HCT116 (cell line): ENCODE measurements around the gene TNRC6B. TPM values are rescaled to one million over a fixed set of nuclear protein-coding genes. Genes with fewer than 3 reads are reported as not detected.

Source experiments
- ATAC-seq: fragments of 200-7000 bp; cut with Tn5 transposase; 2 replicates; pipeline ENCODE4 v1.9.1; 2020; ENCODE audit warnings: mild to moderate bottlenecking, moderate library complexity
- BruUV-seq: library from RNA; stranded (reverse); fragments of 400-500 nt; replicated peaks from 2 replicates; lab custom pipeline; 2021; lab: Mats Ljungman, UMichigan
- CTCF ChIA-PET: fragments of 300-600 bp; sonication (Branson Sonifier 250); formaldehyde crosslinking; loops from one replicate; lab custom pipeline; 2021; ENCODE audit warnings: antibody characterized with exemption; lab: Charles Lee
- POLR2A ChIA-PET: fragments of 300-600, 350-600 bp; sonication (Branson Sonifier 250); formaldehyde crosslinking; loops from one replicate; lab custom pipeline; 2021; ENCODE audit warnings: antibody characterized with exemption; lab: Charles Lee
- RAD21 ChIA-PET, 2 experiments: fragments of 300-600 bp; sonication (Branson Sonifier 250); formaldehyde crosslinking; loops; one replicate each; lab custom pipeline; 2023; ENCODE audit warnings: low total read pairs in 2 of 2; ENCODE audit not compliant: uncharacterized antibody in 2 of 2, unreplicated experiment in 2 of 2, low non-redundant PET in 1 of 2; lab: Charles Lee
- DNase-seq: peaks from one replicate; pipeline ENCODE4 v3.0.0-alpha.2; 2010; ENCODE audit warnings: low read depth, low spot score
- H2AFZ ChIP-seq: fragments of 200-600 bp; shearing (Covaris generic), sonication (generic); 2 replicates; pipeline ENCODE4 v1.6.1; 2017; ENCODE audit warnings: low read depth, mixed run types, mixed read lengths, antibody characterized with exemption, low read length; ENCODE audit not compliant: poor library complexity, severe bottlenecking
- H3K27ac ChIP-seq: 2 replicates; pipeline ENCODE4 v1.5.1; 2012; ENCODE audit warnings: low read depth, low read length
- H3K27me3 ChIP-seq: fragments of 200-600 bp; sonication (generic); 2 replicates; pipeline ENCODE4 v1.6.1; 2016; ENCODE audit warnings: mixed run types, low read length, mixed read lengths; ENCODE audit not compliant: insufficient read depth
- H3K36me3 ChIP-seq, 2 experiments: fragments of 200-500 bp in 1 of 2; fragments of 200-600 bp in 1 of 2; sonication (Bioruptor generic) in 1 of 2; sonication (generic) in 1 of 2; 2 replicates each; pipeline versions ENCODE4 v1.5.1 to v1.6.1; 2014 to 2016; ENCODE audit warnings: low read length in 2 of 2, inconsistent platforms in 1 of 2, mixed read lengths in 1 of 2, mixed run types in 1 of 2; ENCODE audit not compliant: insufficient read depth in 2 of 2, control insufficient read depth in 1 of 2
- H3K4me1 ChIP-seq, 2 experiments: fragments of 200-600 bp in 1 of 2; sonication (generic) in 1 of 2; 2 replicates each; pipeline versions ENCODE4 v1.5.1 to v1.6.1; 2012 to 2017; ENCODE audit warnings: low read length in 2 of 2, inconsistent platforms in 1 of 2, mild to moderate bottlenecking in 1 of 2, mixed read lengths in 1 of 2, mixed run types in 1 of 2, moderate library complexity in 1 of 2; ENCODE audit not compliant: insufficient read depth in 2 of 2, control insufficient read depth in 1 of 2
- H3K4me2 ChIP-seq: fragments of 200-600 bp; sonication (generic); 2 replicates; pipeline ENCODE4 v1.6.1; 2017; ENCODE audit warnings: mixed run types, low read length, mixed read lengths
- H3K4me3 ChIP-seq, 2 experiments: fragments of 200-600 bp in 1 of 2; sonication (generic) in 1 of 2; replicated peaks in 1 of 2; 2 replicates each; pipeline ENCODE4 v1.5.1; 2011 to 2016; ENCODE audit warnings: low read length in 2 of 2, control low read depth in 1 of 2, low read depth in 1 of 2, mild to moderate bottlenecking in 1 of 2, mixed read lengths in 1 of 2, mixed run types in 1 of 2
- H3K79me2 ChIP-seq: fragments of 200-600 bp; sonication (generic); 2 replicates; pipeline ENCODE4 v1.6.1; 2017; ENCODE audit warnings: mild to moderate bottlenecking, mixed run types, low read length, moderate library complexity, mixed read lengths; ENCODE audit not compliant: insufficient read depth
- H3K9ac ChIP-seq: fragments of 200-600 bp; sonication (generic); 2 replicates; pipeline ENCODE4 v1.6.1; 2016; ENCODE audit warnings: low read length, mixed read lengths
- H3K9me2 ChIP-seq: fragments of 200-600 bp; sonication (generic), shearing (Covaris generic); 2 replicates; pipeline ENCODE4 v1.6.1; 2017; ENCODE audit warnings: mixed run types, mild to moderate bottlenecking, moderate library complexity; ENCODE audit not compliant: insufficient read depth
- H3K9me3 ChIP-seq, 2 experiments: fragments of 200-500 bp in 1 of 2; fragments of 200-600 bp in 1 of 2; sonication (Bioruptor generic) in 1 of 2; sonication (generic) in 1 of 2; 2 replicates each; pipeline ENCODE4 v1.6.1; 2014 to 2017; ENCODE audit warnings: low read length in 2 of 2, mixed read lengths in 2 of 2, inconsistent platforms in 1 of 2, low read depth in 1 of 2, mild to moderate bottlenecking in 1 of 2, mixed run types in 1 of 2, moderate library complexity in 1 of 2; ENCODE audit not compliant: control insufficient read depth in 1 of 2, insufficient read depth in 1 of 2
- H4K20me1 ChIP-seq: fragments of 200-600 bp; sonication (generic), shearing (Covaris generic); 2 replicates; pipeline ENCODE4 v1.6.1; 2017; ENCODE audit warnings: mixed run types, mild to moderate bottlenecking, moderate library complexity; ENCODE audit not compliant: insufficient read depth
- ATF3 ChIP-seq: IDR thresholded peaks from 2 replicates; pipeline ENCODE4 v1.6.1; 2012
- CBX3 ChIP-seq: IDR thresholded peaks from 2 replicates; pipeline ENCODE4 v1.6.1; 2012; ENCODE audit warnings: low read depth
- CEBPB ChIP-seq: IDR thresholded peaks from 2 replicates; pipeline ENCODE4 v1.6.1; 2012; ENCODE audit warnings: low read depth
- CTCF ChIP-seq, 3 experiments: fragments of 200-600 bp in 1 of 3; sonication (generic) in 1 of 3; IDR thresholded peaks in 2 of 3; conservative IDR thresholded peaks in 1 of 3; 2 replicates each; pipeline ENCODE4 v1.5.1; 2012 to 2017; ENCODE audit warnings: low read depth in 2 of 3, low read length in 2 of 3, antibody characterized with exemption in 1 of 3, borderline replicate concordance in 1 of 3, control low read depth in 1 of 3, mild to moderate bottlenecking in 1 of 3, mixed read lengths in 1 of 3, mixed run types in 1 of 3, moderate library complexity in 1 of 3; ENCODE audit not compliant: insufficient read depth in 1 of 3
- EGR1 ChIP-seq: IDR thresholded peaks from 2 replicates; pipeline ENCODE4 v1.6.1; 2012; ENCODE audit warnings: low read depth
- EZH2 ChIP-seq: fragments of 200-600 bp; sonication (generic); IDR thresholded peaks from 2 replicates; pipeline ENCODE4 v1.6.1; 2017; ENCODE audit warnings: antibody characterized with exemption, mixed run types
- FOSL1 ChIP-seq: IDR thresholded peaks from 2 replicates; pipeline ENCODE4 v1.6.1; 2012; ENCODE audit warnings: low read depth
- JUND ChIP-seq: IDR thresholded peaks from 2 replicates; pipeline ENCODE4 v1.6.1; 2012
- POLR2AphosphoS5 ChIP-seq: IDR thresholded peaks from 2 replicates; pipeline ENCODE4 v1.6.1; 2011; ENCODE audit warnings: mild to moderate bottlenecking, low read depth, low read length, moderate library complexity
- RAD21 ChIP-seq: IDR thresholded peaks from 2 replicates; pipeline ENCODE4 v1.6.1; 2012; ENCODE audit warnings: low read depth, mild to moderate bottlenecking
- REST ChIP-seq: IDR thresholded peaks from 2 replicates; pipeline ENCODE4 v1.6.1; 2012; ENCODE audit warnings: low read depth
- SIN3A ChIP-seq: IDR thresholded peaks from 2 replicates; pipeline ENCODE4 v1.6.1; 2012; ENCODE audit warnings: low read depth
- SP1 ChIP-seq: IDR thresholded peaks from 2 replicates; pipeline ENCODE4 v1.6.1; 2012; ENCODE audit warnings: low read depth
- SRF ChIP-seq: IDR thresholded peaks from 2 replicates; pipeline ENCODE4 v1.6.1; 2012; ENCODE audit warnings: low read depth
- ZBTB33 ChIP-seq: IDR thresholded peaks from 2 replicates; pipeline ENCODE4 v1.6.1; 2011; ENCODE audit warnings: mild to moderate bottlenecking, low read length, moderate library complexity; ENCODE audit not compliant: insufficient replicate concordance; ENCODE audit errors: extremely low read depth
- ZNF274 ChIP-seq: fragments of 200-500 bp; sonication (Bioruptor generic); IDR thresholded peaks from 2 replicates; pipeline ENCODE4 v1.6.1; 2014; ENCODE audit warnings: mild to moderate bottlenecking, low read depth, low read length, inconsistent platforms
- intact Hi-C: fragments of 100-400 bp; cut with micrococcal nuclease; formaldehyde crosslinking; loops from 2 replicates; pipeline ENCODE4 v1.10.0; 2022
- total RNA-seq: library from RNA; stranded (reverse); gene quantifications from one replicate; pipeline ENCODE4 v1.2.1, GENCODE V29; 2021; ENCODE audit not compliant: unreplicated experiment
- TF ChIP-seq, protein P1 (sequence below): IDR thresholded peaks from 2 replicates; pipeline ENCODE4 v1.6.1; 2012

Gene TNRC6B
- total RNA-seq, 1 experiment from 2014 or later = 29.8 TPM

DNA sequence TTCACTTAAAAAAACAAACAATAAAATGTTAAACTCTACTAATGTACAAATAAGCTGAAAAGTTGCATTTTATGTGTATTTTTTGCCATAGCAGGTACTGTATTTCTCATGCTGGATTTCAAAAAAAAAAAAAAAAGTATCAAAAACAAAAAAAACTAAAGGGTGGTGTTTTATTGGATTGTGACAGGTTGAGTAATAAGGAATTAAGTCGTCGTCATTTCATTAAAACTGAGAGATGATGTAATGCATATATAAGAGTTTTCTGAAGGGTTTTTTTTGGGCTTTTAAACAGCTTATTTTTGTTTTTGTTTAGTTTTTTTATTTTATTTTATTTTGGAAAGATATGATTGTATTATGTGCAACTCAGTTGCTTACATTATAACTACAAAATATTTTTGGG lies 157.6 kb downstream of the TNRC6B start:
- no peak for DNase-seq
- TF ChIP-seq POLR2AphosphoS5 (no peak), CBX3 (no peak), SIN3A (no peak), RAD21 (no peak), ZBTB33 (no peak), EZH2 (no peak), CEBPB (no peak), FOSL1 (no peak), JUND (no peak), CTCF (IDR thresholded peaks at IDR 0.05 in 2 of 3, conservative IDR thresholded peaks at IDR 0.05 in 1 of 3; ENCODE audit: borderline replicate concordance in 1 of 3, insufficient read depth in 1 of 3, low read depth in 2 of 3, low read length in 2 of 3) (no peak), ATF3 (no peak), REST (no peak), SP1 (no peak), EGR1 (no peak), ZNF274 (no peak), SRF (no peak)
- TF ChIP-seq, protein P1, sequence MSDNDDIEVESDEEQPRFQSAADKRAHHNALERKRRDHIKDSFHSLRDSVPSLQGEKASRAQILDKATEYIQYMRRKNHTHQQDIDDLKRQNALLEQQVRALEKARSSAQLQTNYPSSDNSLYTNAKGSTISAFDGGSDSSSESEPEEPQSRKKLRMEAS = no peak
- Histone ChIP-seq H3K4me3 (no peak overlapping the region), H3K9me2 (no peaks in the 10 kb centered on the region), H3K4me1 (no peaks in the 10 kb centered on the region), H3K4me2 (no peak overlapping the region), H3K9me3 (no peaks in the 10 kb centered on the region), H3K27me3 (no peaks in the 10 kb centered on the region), H4K20me1 (no peaks in the 10 kb centered on the region), H3K36me3 (0 out of 4 replicates have a peak, but pooled peaks cover 0 to 2% of the 10 kb centered on the region in 2 experiments), H3K9ac (no peak overlapping the region), H2AFZ (no peak overlapping the region), H3K27ac (no peak overlapping the region), H3K79me2 (no peaks in the 10 kb centered on the region)
- no peak for ATAC-seq
- intact Hi-C loops = no loop called here
- RAD21 ChIA-PET = no interaction called here
- CTCF ChIA-PET = no interaction called here
- no TSS peak for BruUV-seq
- POLR2A ChIA-PET = no interaction called here
